ENCODE data around the gene SERPINA5.
"Not testable (repeated sequence)": the region's sequence is repeated elsewhere in the genome, so short reads cannot be mapped to it uniquely, and the experiment has no call there.

Gene SERPINA5

GRCh38 chr14:94630396-94630795, 49.2 kb downstream of the SERPINA5 start:
- no peak for DNase-seq

- no peak for DNase-seq
Observed at GRCh38 chr14:94631050-94631449, 49.8 kb downstream of the SERPINA5 start.

GRCh38 chr14:94631536-94632304, 50.5 kb downstream of the SERPINA5 start:
- DNase-seq = no peak

GRCh38 chr14:94632305-94632590, 51.0 kb downstream of the SERPINA5 start:
- DNase-seq = no peak

GRCh38 chr14:94633121-94633520, 51.9 kb downstream of the SERPINA5 start:
- DNase-seq = no peak

- no peak for DNase-seq
Observed at GRCh38 chr14:94635154-94635553, 53.9 kb downstream of the SERPINA5 start.

GRCh38 chr14:94636744-94637412, 55.7 kb downstream of the SERPINA5 start:
- no peak for DNase-seq

GRCh38 chr14:94637814-94638213, 56.6 kb downstream of the SERPINA5 start:
- not testable (repeated sequence) for DNase-seq

GRCh38 chr14:94638339-94638738, 57.1 kb downstream of the SERPINA5 start:
- DNase-seq = no peak

GRCh38 chr14:94638961-94639817, 58.0 kb downstream of the SERPINA5 start:
- DNase-seq = no peak

GRCh38 chr14:94640721-94641631, 59.8 kb downstream of the SERPINA5 start:
- no peak for DNase-seq

- DNase-seq = no peak
Observed at GRCh38 chr14:94641632-94641955, 60.4 kb downstream of the SERPINA5 start.

Measured in NCI-H2107 (cell line).